ENCODE measurements around the gene TBRG1. TPM values are rescaled to one million over a fixed set of nuclear protein-coding genes. Genes with fewer than 3 reads are reported as not detected.

Gene TBRG1
- polyA plus RNA-seq, 2 donors: 16.5 to 16.9 TPM

DNA sequence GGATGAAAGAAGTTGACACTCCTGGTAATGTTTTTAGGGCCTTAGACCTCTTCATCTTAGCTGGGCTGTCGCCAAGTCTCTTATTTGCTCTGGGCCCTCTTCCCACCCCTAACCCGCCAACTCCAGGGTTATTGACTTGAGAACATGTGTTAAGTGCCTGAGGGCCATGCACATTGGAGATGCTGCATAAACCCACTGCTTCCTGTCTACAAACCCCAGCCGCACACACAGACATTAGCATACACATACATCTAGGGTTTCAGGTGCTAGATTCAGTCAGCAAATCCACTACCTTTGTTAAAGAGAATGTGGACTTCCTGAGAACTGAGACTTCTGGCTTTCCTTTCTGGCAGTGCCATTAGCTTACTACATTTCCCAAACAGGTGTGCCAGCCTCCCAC, 10.6 kb upstream of the TBRG1 start:
- no peaks in the 10 kb centered on the region for H3K27me3 ChIP-seq (ENCODE audit: control insufficient read depth in 1 of 2, insufficient read depth in 2 of 2, low read length in 2 of 2)
- H3K27ac ChIP-seq (ENCODE audit: low read depth in 2 of 2, low read length in 1 of 2): no peak overlapping the region
- H3K36me3 ChIP-seq (ENCODE audit: control insufficient read depth in 2 of 2, insufficient read depth in 2 of 2, low read length in 1 of 2): no peaks in the 10 kb centered on the region
- no peak overlapping the region for H3K4me3 ChIP-seq (ENCODE audit: low read depth in 1 of 2, low read length in 2 of 2)
- WGBS, 2 donors: 49 to 63% methylated on average over 3 of the region's 3 CpGs
- H3K9me3 ChIP-seq (ENCODE audit: control insufficient read depth in 2 of 2, insufficient read depth in 1 of 2, low read depth in 1 of 2, low read length in 1 of 2): no peaks in the 10 kb centered on the region
- H3K4me1 ChIP-seq (ENCODE audit: control insufficient read depth in 2 of 2, insufficient read depth in 2 of 2, low read length in 1 of 2): no peaks in the 10 kb centered on the region

DNA sequence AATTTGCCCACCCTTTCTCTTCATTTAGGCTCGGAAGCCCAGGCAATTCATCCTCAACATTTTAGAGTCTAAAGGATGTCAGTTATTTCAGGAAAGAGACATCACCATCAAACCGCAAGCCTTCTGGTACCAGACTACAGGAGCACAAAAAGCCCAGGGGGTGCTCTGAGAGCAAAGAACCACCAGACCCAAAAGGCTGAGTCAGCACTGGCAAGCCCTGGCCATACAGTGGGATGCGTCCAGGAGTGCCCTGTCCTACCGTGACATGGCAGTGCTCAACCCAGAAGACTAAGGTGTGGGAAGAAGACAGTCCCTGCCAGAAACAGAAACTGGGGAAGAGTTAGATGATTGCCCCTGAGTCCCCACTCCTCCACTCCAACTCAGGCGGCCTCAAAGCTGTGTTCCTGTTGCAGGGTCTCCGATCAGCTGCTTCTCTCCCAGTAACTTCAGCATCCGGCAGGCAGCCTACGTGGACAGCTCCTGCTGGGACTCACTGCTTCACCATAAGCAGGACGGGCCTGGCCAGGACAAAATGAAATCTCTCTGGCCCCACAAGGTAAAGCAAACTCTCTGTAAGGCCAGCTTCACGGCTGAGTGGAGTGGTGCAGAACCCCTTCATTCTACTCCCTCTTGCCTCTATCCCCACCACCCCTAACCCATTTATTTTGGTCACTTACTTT, 10.0 kb upstream of the TBRG1 start:
- Histone ChIP-seq H3K27ac (ENCODE audit: low read depth in 2 of 2, low read length in 1 of 2) (no peak overlapping the region), H3K4me3 (ENCODE audit: low read depth in 1 of 2, low read length in 2 of 2) (no peak overlapping the region), H3K27me3 (ENCODE audit: control insufficient read depth in 1 of 2, insufficient read depth in 2 of 2, low read length in 2 of 2) (no peaks in the 10 kb centered on the region), H3K9me3 (ENCODE audit: control insufficient read depth in 2 of 2, insufficient read depth in 1 of 2, low read depth in 1 of 2, low read length in 1 of 2) (no peaks in the 10 kb centered on the region), H3K4me1 (ENCODE audit: control insufficient read depth in 2 of 2, insufficient read depth in 2 of 2, low read length in 1 of 2) (no peaks in the 10 kb centered on the region), H3K36me3 (ENCODE audit: control insufficient read depth in 2 of 2, insufficient read depth in 2 of 2, low read length in 1 of 2) (no peaks in the 10 kb centered on the region)
- WGBS, 2 donors: 65 to 68% methylated on average over 10 of the region's 10 CpGs

DNA sequence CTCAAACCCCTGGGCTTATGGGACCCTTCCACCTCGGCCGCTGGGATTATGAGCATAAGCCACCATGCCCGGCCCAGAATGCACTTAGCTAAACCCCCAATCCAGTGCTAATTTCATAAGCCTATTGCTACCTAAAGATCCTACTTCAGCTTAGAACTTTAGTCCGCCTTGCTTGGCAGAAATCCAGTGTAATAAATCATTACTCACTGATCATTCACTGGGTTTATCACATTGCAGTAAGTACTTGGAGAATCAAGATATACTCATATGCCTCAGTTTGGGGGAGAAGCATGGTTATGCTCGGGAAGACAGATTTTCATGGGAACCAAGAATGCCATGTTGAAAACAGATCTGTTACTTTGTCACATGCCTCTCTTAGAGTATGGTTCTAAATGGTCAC, 3.8 kb upstream of the TBRG1 start:
- Histone ChIP-seq H3K4me1 (ENCODE audit: control insufficient read depth in 2 of 2, insufficient read depth in 2 of 2, low read length in 1 of 2) (no peaks in the 10 kb centered on the region), H3K4me3 (ENCODE audit: low read depth in 1 of 2, low read length in 2 of 2) (no peak overlapping the region), H3K36me3 (ENCODE audit: control insufficient read depth in 2 of 2, insufficient read depth in 2 of 2, low read length in 1 of 2) (no peaks in the 10 kb centered on the region), H3K27ac (ENCODE audit: low read depth in 2 of 2, low read length in 1 of 2) (no peak overlapping the region), H3K27me3 (ENCODE audit: control insufficient read depth in 1 of 2, insufficient read depth in 2 of 2, low read length in 2 of 2) (peaks cover 0 to 2% of the 10 kb centered on the region in 2 donors), H3K9me3 (ENCODE audit: control insufficient read depth in 2 of 2, insufficient read depth in 1 of 2, low read depth in 1 of 2, low read length in 1 of 2) (no peaks in the 10 kb centered on the region)
- WGBS, 2 donors: 72 to 77% methylated on average over 5 of the region's 5 CpGs

DNA sequence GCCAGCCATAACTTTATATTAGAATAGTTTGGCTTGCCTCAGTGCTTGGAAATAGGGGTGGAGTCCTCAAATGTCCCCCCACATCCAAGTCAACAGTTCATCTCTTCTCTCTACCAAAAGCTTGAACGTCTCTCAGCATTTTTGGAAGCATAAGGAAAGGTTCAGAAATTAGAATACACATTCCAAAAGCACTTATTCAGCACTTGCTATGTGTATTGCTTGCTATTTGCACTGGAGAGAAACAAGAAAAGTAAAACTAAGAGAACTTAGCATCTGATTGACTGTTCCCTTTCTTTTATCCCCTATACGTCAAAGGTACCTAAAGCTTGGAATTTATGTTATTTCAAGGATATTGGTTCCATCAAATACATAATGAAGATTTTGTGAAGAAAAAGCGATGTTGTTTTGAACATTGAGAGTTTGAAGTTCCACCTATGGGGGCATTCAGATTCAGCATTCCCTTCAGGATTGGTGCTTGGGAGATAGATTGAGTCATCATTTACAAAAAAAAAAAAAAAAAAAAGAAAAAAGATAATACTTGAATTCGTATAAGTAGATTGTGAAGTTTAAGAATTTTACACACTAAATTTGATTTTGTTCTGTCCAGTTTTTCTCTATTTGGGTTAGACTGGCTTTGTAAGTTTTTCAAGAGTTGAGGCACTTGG, 1.3 kb downstream of the TBRG1 start:
- 49 to 51% methylated on average over 4 of the region's 4 CpGs for WGBS, 2 donors
- Histone ChIP-seq H3K9me3 (ENCODE audit: control insufficient read depth in 2 of 2, insufficient read depth in 1 of 2, low read depth in 1 of 2, low read length in 1 of 2) (no peaks in the 10 kb centered on the region), H3K27ac (ENCODE audit: low read depth in 2 of 2, low read length in 1 of 2) (no peak overlapping the region), H3K4me1 (ENCODE audit: control insufficient read depth in 2 of 2, insufficient read depth in 2 of 2, low read length in 1 of 2) (no peaks in the 10 kb centered on the region), H3K27me3 (ENCODE audit: control insufficient read depth in 1 of 2, insufficient read depth in 2 of 2, low read length in 2 of 2) (no peaks in the 10 kb centered on the region), H3K4me3 (ENCODE audit: low read depth in 1 of 2, low read length in 2 of 2) (peak overlapping the region in 1 of 2 donors; percentile 89), H3K36me3 (ENCODE audit: control insufficient read depth in 2 of 2, insufficient read depth in 2 of 2, low read length in 1 of 2) (peaks cover 2 to 8% of the 10 kb centered on the region in 2 donors)

DNA sequence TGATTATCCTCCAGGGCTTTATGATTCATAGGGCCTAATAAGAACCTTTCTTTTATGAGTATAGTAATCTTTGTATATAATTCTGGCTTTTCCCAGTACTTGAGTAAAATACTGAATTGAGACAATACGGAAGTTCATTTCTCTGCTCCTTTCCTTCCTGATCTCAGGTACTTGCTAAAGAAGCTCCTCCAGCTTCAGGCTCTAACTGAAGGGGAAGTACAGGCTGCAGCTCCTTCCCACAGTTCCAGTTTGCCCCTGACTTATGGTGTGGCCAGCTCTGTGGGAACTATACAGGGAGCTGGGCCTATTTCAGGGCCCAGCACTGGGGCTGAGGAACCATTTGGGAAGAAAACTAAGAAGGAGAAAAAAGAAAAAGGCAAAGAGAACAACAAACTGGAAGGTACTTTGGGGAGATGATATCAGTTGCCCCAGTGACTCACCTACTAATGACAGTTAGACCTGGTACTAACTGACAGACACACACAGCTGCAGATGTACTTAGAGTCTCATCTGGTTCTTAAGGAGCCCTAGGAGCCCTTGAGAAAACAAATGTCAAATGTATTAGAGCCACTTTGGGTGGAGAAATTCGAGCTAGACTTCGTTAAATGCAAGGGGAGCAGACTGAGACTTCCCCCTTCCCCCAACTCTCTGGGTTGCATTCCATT, 3.0 kb downstream of the TBRG1 start:
- H3K9me3 ChIP-seq (ENCODE audit: control insufficient read depth in 2 of 2, insufficient read depth in 1 of 2, low read depth in 1 of 2, low read length in 1 of 2): no peaks in the 10 kb centered on the region
- no peak overlapping the region for H3K27ac ChIP-seq (ENCODE audit: low read depth in 2 of 2, low read length in 1 of 2)
- peaks cover 2 to 8% of the 10 kb centered on the region in 2 donors for H3K36me3 ChIP-seq (ENCODE audit: control insufficient read depth in 2 of 2, insufficient read depth in 2 of 2, low read length in 1 of 2)
- WGBS, 2 donors: 98 to 99% methylated on average over 3 of the region's 3 CpGs
- H3K4me1 ChIP-seq (ENCODE audit: control insufficient read depth in 2 of 2, insufficient read depth in 2 of 2, low read length in 1 of 2): no peaks in the 10 kb centered on the region
- H3K27me3 ChIP-seq (ENCODE audit: control insufficient read depth in 1 of 2, insufficient read depth in 2 of 2, low read length in 2 of 2): no peaks in the 10 kb centered on the region
- H3K4me3 ChIP-seq (ENCODE audit: low read depth in 1 of 2, low read length in 2 of 2): no peak overlapping the region

DNA sequence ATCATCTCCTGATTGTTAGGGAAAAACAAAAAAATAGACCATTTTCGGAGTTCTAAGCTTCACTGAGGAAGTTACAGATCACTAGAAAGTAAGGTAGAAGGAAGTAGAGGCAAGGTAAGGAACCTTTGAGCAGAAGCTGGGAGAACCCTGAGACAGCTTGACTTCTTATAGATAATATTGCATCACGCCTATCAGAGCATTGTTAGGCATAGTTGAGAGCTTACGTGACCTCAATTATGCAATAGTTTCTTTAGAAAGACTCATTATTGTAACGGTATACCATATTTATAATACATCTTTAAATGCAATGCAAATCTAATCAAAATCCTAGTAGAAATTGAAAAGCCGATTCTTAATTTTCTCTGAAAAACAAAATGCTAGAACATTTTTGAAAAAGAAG, 4.9 kb downstream of the TBRG1 start:
- Histone ChIP-seq H3K27ac (ENCODE audit: low read depth in 2 of 2, low read length in 1 of 2) (no peak overlapping the region), H3K36me3 (ENCODE audit: control insufficient read depth in 2 of 2, insufficient read depth in 2 of 2, low read length in 1 of 2) (peaks cover 13 to 19% of the 10 kb centered on the region in 2 donors), H3K9me3 (ENCODE audit: control insufficient read depth in 2 of 2, insufficient read depth in 1 of 2, low read depth in 1 of 2, low read length in 1 of 2) (no peaks in the 10 kb centered on the region), H3K4me1 (ENCODE audit: control insufficient read depth in 2 of 2, insufficient read depth in 2 of 2, low read length in 1 of 2) (no peaks in the 10 kb centered on the region), H3K27me3 (ENCODE audit: control insufficient read depth in 1 of 2, insufficient read depth in 2 of 2, low read length in 2 of 2) (no peaks in the 10 kb centered on the region), H3K4me3 (ENCODE audit: low read depth in 1 of 2, low read length in 2 of 2) (no peak overlapping the region)
- 89 to 93% methylated on average over 5 of the region's 5 CpGs for WGBS, 2 donors

DNA sequence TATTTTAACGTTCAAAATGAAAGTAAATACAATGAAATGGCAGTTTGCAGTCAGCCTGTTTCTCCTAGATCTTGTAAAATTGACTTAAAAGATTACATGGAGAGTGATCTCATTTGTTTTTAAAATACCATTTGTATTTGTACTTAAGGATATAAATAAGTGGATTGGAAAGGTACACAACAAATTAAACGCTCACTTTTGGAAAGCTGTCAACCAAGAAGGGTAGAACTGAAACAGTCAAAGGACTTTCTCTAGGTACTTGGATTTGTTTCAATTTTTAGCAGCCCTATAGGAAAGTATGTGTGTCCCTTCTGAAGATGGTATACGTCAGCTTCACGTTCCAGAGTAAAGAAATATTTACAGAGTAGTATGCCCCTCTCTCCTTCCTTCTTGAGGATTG, 7.3 kb downstream of the TBRG1 start:
- Histone ChIP-seq H3K9me3 (ENCODE audit: control insufficient read depth in 2 of 2, insufficient read depth in 1 of 2, low read depth in 1 of 2, low read length in 1 of 2) (no peaks in the 10 kb centered on the region), H3K27ac (ENCODE audit: low read depth in 2 of 2, low read length in 1 of 2) (no peak overlapping the region), H3K36me3 (ENCODE audit: control insufficient read depth in 2 of 2, insufficient read depth in 2 of 2, low read length in 1 of 2) (peaks cover 13 to 22% of the 10 kb centered on the region in 2 donors), H3K4me1 (ENCODE audit: control insufficient read depth in 2 of 2, insufficient read depth in 2 of 2, low read length in 1 of 2) (no peaks in the 10 kb centered on the region), H3K4me3 (ENCODE audit: low read depth in 1 of 2, low read length in 2 of 2) (no peak overlapping the region), H3K27me3 (ENCODE audit: control insufficient read depth in 1 of 2, insufficient read depth in 2 of 2, low read length in 2 of 2) (no peaks in the 10 kb centered on the region)
- 76 to 80% methylated on average over 4 of the region's 4 CpGs for WGBS, 2 donors

DNA sequence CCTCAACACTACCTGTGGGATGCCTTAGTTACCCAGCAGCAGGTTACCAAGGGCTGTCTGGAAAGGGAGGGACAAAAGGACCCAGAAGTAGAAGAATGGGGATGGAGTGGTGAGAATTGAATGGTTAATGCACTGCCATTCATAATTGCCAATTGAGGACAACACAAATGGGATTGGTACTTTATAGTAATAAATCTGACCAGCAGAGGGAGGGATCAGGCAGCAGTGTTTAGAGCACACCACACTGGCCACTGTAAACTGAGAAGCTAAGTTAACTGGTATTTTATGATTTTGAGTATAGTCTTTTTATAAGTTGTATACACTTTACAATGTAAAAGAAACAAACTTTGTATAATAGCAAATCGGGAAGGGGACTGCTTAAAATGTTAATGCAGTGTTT, 10.7 kb downstream of the TBRG1 start:
- Histone ChIP-seq H3K9me3 (ENCODE audit: control insufficient read depth in 2 of 2, insufficient read depth in 1 of 2, low read depth in 1 of 2, low read length in 1 of 2) (no peaks in the 10 kb centered on the region), H3K4me3 (ENCODE audit: low read depth in 1 of 2, low read length in 2 of 2) (no peak overlapping the region), H3K4me1 (ENCODE audit: control insufficient read depth in 2 of 2, insufficient read depth in 2 of 2, low read length in 1 of 2) (no peaks in the 10 kb centered on the region), H3K27me3 (ENCODE audit: control insufficient read depth in 1 of 2, insufficient read depth in 2 of 2, low read length in 2 of 2) (no peaks in the 10 kb centered on the region), H3K27ac (ENCODE audit: low read depth in 2 of 2, low read length in 1 of 2) (no peak overlapping the region), H3K36me3 (ENCODE audit: control insufficient read depth in 2 of 2, insufficient read depth in 2 of 2, low read length in 1 of 2) (peaks cover 17 to 22% of the 10 kb centered on the region in 2 donors)
- 82 to 84% methylated on average over 1 of the region's 1 CpG for WGBS, 2 donors

DNA sequence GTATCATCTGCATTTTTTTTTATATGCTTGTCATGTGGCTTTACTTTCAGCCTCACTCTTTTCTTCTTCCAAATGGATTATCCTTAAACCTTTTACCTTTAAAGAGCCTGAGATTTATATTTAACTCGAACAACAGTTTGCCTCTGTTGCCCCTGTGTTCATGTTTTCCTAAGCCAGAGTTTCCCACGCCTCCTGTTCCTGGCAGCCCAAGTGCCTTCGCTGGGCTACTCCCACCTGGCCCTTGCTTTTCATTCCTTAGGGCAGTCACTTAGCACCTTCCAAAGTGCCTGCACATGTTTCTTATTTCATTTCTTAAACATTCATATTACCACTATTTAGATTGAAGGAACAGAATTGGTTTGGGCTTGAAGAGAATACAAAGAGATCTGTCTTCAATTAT, 13.3 kb downstream of the TBRG1 start:
- Histone ChIP-seq H3K27ac (ENCODE audit: low read depth in 2 of 2, low read length in 1 of 2) (no peak overlapping the region), H3K4me1 (ENCODE audit: control insufficient read depth in 2 of 2, insufficient read depth in 2 of 2, low read length in 1 of 2) (no peaks in the 10 kb centered on the region), H3K4me3 (ENCODE audit: low read depth in 1 of 2, low read length in 2 of 2) (no peak overlapping the region), H3K27me3 (ENCODE audit: control insufficient read depth in 1 of 2, insufficient read depth in 2 of 2, low read length in 2 of 2) (no peaks in the 10 kb centered on the region), H3K9me3 (ENCODE audit: control insufficient read depth in 2 of 2, insufficient read depth in 1 of 2, low read depth in 1 of 2, low read length in 1 of 2) (no peaks in the 10 kb centered on the region), H3K36me3 (ENCODE audit: control insufficient read depth in 2 of 2, insufficient read depth in 2 of 2, low read length in 1 of 2) (peaks cover 17 to 22% of the 10 kb centered on the region in 2 donors)
- WGBS, 2 donors: 71 to 77% methylated on average over 3 of the region's 3 CpGs
